ENCODE measurements around the gene CCDC106.

Gene CCDC106

GRCh38 chr19:55702131-55702627 lies 54.2 kb downstream of the CCDC106 start:
- no peak for DNase-seq (ENCODE audit: low read depth)
- no peak overlapping the region for H3K4me3 ChIP-seq (ENCODE audit: control insufficient read depth, low read depth, low read length)
- TF ChIP-seq CTCF (conservative IDR thresholded peaks at IDR 0.05; ENCODE audit: control insufficient read depth, insufficient read depth, low read depth, low read length): no peak
